ENCODE data around the gene NOX5. TPM values are rescaled to one million over a fixed set of nuclear protein-coding genes. Genes with fewer than 3 reads are reported as not detected.

Gene NOX5
- total and polyA plus RNA-seq, 2 donors (not counting 1 experiment from before 2014, with no cell fraction given), result 0.01 to 0.05 TPM

DNA sequence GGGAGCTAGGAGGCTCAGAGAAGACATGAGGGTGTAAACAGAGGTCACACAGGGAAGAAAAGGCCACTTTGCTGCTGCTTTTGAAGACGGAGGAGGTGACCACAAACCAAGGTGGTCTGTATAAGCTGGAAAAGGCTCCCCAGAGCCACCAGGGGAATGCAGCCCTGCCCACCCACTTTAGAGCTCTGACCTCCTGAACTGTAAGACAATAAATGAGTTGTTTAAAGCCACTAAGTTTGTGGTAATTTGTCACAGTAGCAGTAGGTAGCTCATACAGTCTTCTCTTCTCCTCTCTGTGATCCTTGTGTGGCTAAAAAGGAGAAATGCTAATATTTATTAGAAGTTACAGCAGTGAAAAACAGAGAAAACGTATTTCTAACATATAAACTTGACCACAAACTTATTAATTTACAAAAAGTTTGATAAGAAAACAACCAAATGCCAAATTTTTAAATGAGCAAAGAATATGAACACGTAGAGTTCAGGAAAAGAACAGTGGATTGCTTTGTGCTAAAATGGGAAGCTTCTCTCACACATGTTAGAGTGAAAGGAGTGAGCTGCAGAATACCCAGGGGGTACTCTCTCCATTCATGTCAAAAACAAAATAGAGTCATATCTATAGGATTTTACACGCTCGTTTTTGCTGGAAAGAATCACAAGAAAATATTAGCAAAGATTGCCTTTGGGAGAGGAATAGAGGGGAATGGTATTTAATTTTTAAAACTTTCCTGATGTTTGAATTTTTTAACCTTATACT is 71.0 kb downstream of the NOX5 start:
- Histone ChIP-seq H3K4me3 (ENCODE audit: control extremely low read depth in 1 of 5, extremely low read depth in 1 of 5, insufficient read depth in 1 of 5, low read depth in 2 of 5, low read length in 4 of 5) (no peak overlapping the region), H3K27ac (ENCODE audit: low read length in 2 of 2) (no peak overlapping the region), H2AFZ (ENCODE audit: insufficient read depth, low read depth, low read length, poor library complexity, severe bottlenecking) (no peak overlapping the region), H3K9ac (ENCODE audit: low read length) (no peak overlapping the region), H3K4me2 (replicated peaks; ENCODE audit: low read depth, low read length, poor library complexity, severe bottlenecking) (no peak overlapping the region), H3K36me3 (replicated peaks in 1 of 2; ENCODE audit: control extremely low read depth in 1 of 2, control insufficient read depth in 1 of 2, extremely low read depth in 1 of 2, insufficient read depth in 2 of 2, low read length in 1 of 2) (no peaks in the 10 kb centered on the region), H3K9me3 (ENCODE audit: control extremely low read depth in 1 of 3, control insufficient read depth in 2 of 3, insufficient read depth in 1 of 3, low read length in 2 of 3) (no peaks in the 10 kb centered on the region), H3K27me3 (replicated peaks in 1 of 4; ENCODE audit: control extremely low read depth in 1 of 4, control insufficient read depth in 3 of 4, insufficient read depth in 4 of 4, low read length in 3 of 4) (peaks cover 0 to 9% (median 0%) of the 10 kb centered on the region in 4 experiments), H3K4me1 (ENCODE audit: control insufficient read depth in 2 of 2, insufficient read depth in 2 of 2, low read length in 2 of 2) (no peaks in the 10 kb centered on the region), H3K79me2 (ENCODE audit: control insufficient read depth, insufficient read depth, low read length) (no peaks in the 10 kb centered on the region), H4K20me1 (ENCODE audit: control insufficient read depth, insufficient read depth, low read length, poor library complexity, severe bottlenecking) (no peaks in the 10 kb centered on the region)
- ATAC-seq (ENCODE audit: low read depth), result no peak
- intact Hi-C loops (cut with micrococcal nuclease), result no loop called here
- DNase-seq, result no peak
- H3K4me3 Mint-ChIP-seq, result no peak overlapping the region
- no peak overlapping the region for H3K27ac Mint-ChIP-seq
- H3K9me3 Mint-ChIP-seq (ENCODE audit: insufficient read depth), result no peaks in the 10 kb centered on the region
- ChIA-PET POLR2A (no interaction called here), CTCF (no interaction called here)
- H3K4me1 Mint-ChIP-seq, result no peaks in the 10 kb centered on the region
- WGBS (ENCODE audit: insufficient coverage), result no CpG with 5 or more reads among the region's 5 CpGs
- H3K27me3 Mint-ChIP-seq, result peaks cover 57% of the 10 kb centered on the region
- TF ChIP-seq EZH2 (IDR thresholded peaks at IDR 0.05; ENCODE audit: borderline replicate concordance, insufficient read depth, low read depth, low read length, poor library complexity, severe bottlenecking), result no peak
- TF ChIP-seq CTCF (IDR thresholded peaks at IDR 0.05), result no peak

GRCh38 chr15:69086427-69087204 is 72.1 kb downstream of the NOX5 start:
- Histone ChIP-seq H3K9me3 (ENCODE audit: control extremely low read depth in 1 of 3, control insufficient read depth in 2 of 3, insufficient read depth in 1 of 3, low read length in 2 of 3) (no peaks in the 10 kb centered on the region), H3K27me3 (replicated peaks in 1 of 4; ENCODE audit: control extremely low read depth in 1 of 4, control insufficient read depth in 3 of 4, insufficient read depth in 4 of 4, low read length in 3 of 4) (peaks cover 0 to 9% (median 0%) of the 10 kb centered on the region in 4 experiments), H4K20me1 (ENCODE audit: control insufficient read depth, insufficient read depth, low read length, poor library complexity, severe bottlenecking) (no peaks in the 10 kb centered on the region), H3K4me1 (ENCODE audit: control insufficient read depth in 2 of 2, insufficient read depth in 2 of 2, low read length in 2 of 2) (no peaks in the 10 kb centered on the region), H3K79me2 (ENCODE audit: control insufficient read depth, insufficient read depth, low read length) (no peaks in the 10 kb centered on the region), H3K27ac (ENCODE audit: low read length in 2 of 2) (no peak overlapping the region), H3K4me3 (ENCODE audit: control extremely low read depth in 1 of 5, extremely low read depth in 1 of 5, insufficient read depth in 1 of 5, low read depth in 2 of 5, low read length in 4 of 5) (no peak overlapping the region), H3K36me3 (replicated peaks in 1 of 2; ENCODE audit: control extremely low read depth in 1 of 2, control insufficient read depth in 1 of 2, extremely low read depth in 1 of 2, insufficient read depth in 2 of 2, low read length in 1 of 2) (no peaks in the 10 kb centered on the region), H2AFZ (ENCODE audit: insufficient read depth, low read depth, low read length, poor library complexity, severe bottlenecking) (no peak overlapping the region), H3K4me2 (replicated peaks; ENCODE audit: low read depth, low read length, poor library complexity, severe bottlenecking) (no peak overlapping the region), H3K9ac (ENCODE audit: low read length) (no peak overlapping the region)
- Mint-ChIP-seq H3K27ac (no peak overlapping the region), H3K27me3 (peaks cover 51% of the 10 kb centered on the region), H3K9me3 (ENCODE audit: insufficient read depth) (no peaks in the 10 kb centered on the region), H3K4me1 (no peaks in the 10 kb centered on the region), H3K4me3 (no peak overlapping the region)
- DNase-seq (no peak), ATAC-seq (ENCODE audit: low read depth) (no peak)
- ChIA-PET CTCF (interaction anchor here (0.8 kb wide), 1 partner anchor 10 kb away, joined by 4 read pairs; no protein-coding TSS in a partner anchor), POLR2A (no interaction called here)
- WGBS (ENCODE audit: insufficient coverage), result 86% methylated on average over 10 of the region's 14 CpGs
- TF ChIP-seq CTCF (IDR thresholded peaks at IDR 0.05), result no peak
- TF ChIP-seq EZH2 (IDR thresholded peaks at IDR 0.05; ENCODE audit: borderline replicate concordance, insufficient read depth, low read depth, low read length, poor library complexity, severe bottlenecking), result no peak
- intact Hi-C loops (cut with micrococcal nuclease), result no loop called here
